HEK293 (cell line): ENCODE data around the gene MBTD1.

Source experiments
- CTCF ChIA-PET: fragments of 350-600 bp; formaldehyde crosslinking; extraction: SDS; loops from one replicate; lab custom pipeline; 2021; ENCODE audit warnings: antibody characterized with exemption; lab: Yijun Ruan, JAX
- POLR2A ChIA-PET: fragments of 300-600 bp; formaldehyde crosslinking; extraction: SDS; loops from one replicate; lab custom pipeline; 2020; ENCODE audit warnings: antibody characterized with exemption, inconsistent platforms; lab: Yijun Ruan, JAX
- H3K27ac ChIP-seq: fragments of 200-500 bp; sonication (Bioruptor generic); 2 replicates; pipeline ENCODE4 v1.5.1; 2014; ENCODE audit warnings: low read depth, low read length, control low read depth, inconsistent platforms; ENCODE audit errors: extremely low read depth
- H3K36me3 ChIP-seq, 2 experiments: fragments of 200-500 bp in 1 of 2; sonication (Bioruptor generic) in 1 of 2; 1 replicate in 1 of 2; 2 replicates in 1 of 2; pipeline ENCODE4 v1.5.1; 2014 to 2017; ENCODE audit warnings: inconsistent platforms in 2 of 2, low read length in 2 of 2; ENCODE audit not compliant: control insufficient read depth in 2 of 2, insufficient read depth in 1 of 2
- H3K4me1 ChIP-seq: fragments of 200-500 bp; sonication (Bioruptor generic); 2 replicates; pipeline ENCODE4 v1.5.1; 2014; ENCODE audit warnings: mild to moderate bottlenecking, low read length, inconsistent platforms; ENCODE audit not compliant: control insufficient read depth, insufficient read depth
- H3K4me3 ChIP-seq: 2 replicates; pipeline ENCODE4 v1.5.1; 2011; ENCODE audit warnings: low read depth, mild to moderate bottlenecking, control low read depth, low read length, moderate library complexity
- H3K9me3 ChIP-seq: fragments of 200-500 bp; sonication (Bioruptor generic); 2 replicates; pipeline ENCODE4 v1.5.1; 2014; ENCODE audit warnings: low read depth, low read length, inconsistent platforms; ENCODE audit not compliant: control insufficient read depth, insufficient read depth
- BCL11B ChIP-seq: fragments of 450-650 bp; formaldehyde crosslinking; IDR thresholded peaks from 2 replicates; pipeline ENCODE4 v1.5.1; 2016; ENCODE audit warnings: low read depth, missing biosample characterization, missing genetic modification characterization
- KLF16 ChIP-seq: fragments of 450-650 bp; formaldehyde crosslinking; IDR thresholded peaks from 2 replicates; pipeline ENCODE4 v1.5.1; 2017; ENCODE audit warnings: missing biosample characterization, missing genetic modification characterization
- PRDM6 ChIP-seq: fragments of 450-650 bp; formaldehyde crosslinking; IDR thresholded peaks from 2 replicates; pipeline ENCODE4 v1.5.1; 2017; ENCODE audit warnings: missing biosample characterization, missing genetic modification characterization
- SCRT2 ChIP-seq: fragments of 450-650 bp; formaldehyde crosslinking; IDR thresholded peaks from 2 replicates; pipeline ENCODE4 v1.5.1; 2016; ENCODE audit warnings: missing biosample characterization, missing genetic modification characterization
- TCF7L2 ChIP-seq: IDR thresholded peaks from 2 replicates; pipeline ENCODE4 v1.6.1; 2011; ENCODE audit warnings: low read depth, mild to moderate bottlenecking, inconsistent platforms, low read length, moderate library complexity, borderline replicate concordance
- ZBTB17 ChIP-seq: fragments of 450-650 bp; formaldehyde crosslinking; IDR thresholded peaks from 2 replicates; pipeline ENCODE4 v1.5.1; 2016; ENCODE audit warnings: missing biosample characterization, missing genetic modification characterization
- ZBTB48 ChIP-seq: fragments of 450-650 bp; formaldehyde crosslinking; IDR thresholded peaks from 2 replicates; pipeline ENCODE4 v1.5.1; 2016; ENCODE audit warnings: missing biosample characterization, missing genetic modification characterization
- ZBTB49 ChIP-seq: fragments of 450-650 bp; formaldehyde crosslinking; IDR thresholded peaks from 2 replicates; pipeline ENCODE4 v1.5.1; 2016; ENCODE audit warnings: missing biosample characterization, missing genetic modification characterization, low read depth
- ZFHX2 ChIP-seq: fragments of 450-650 bp; formaldehyde crosslinking; conservative IDR thresholded peaks from 2 replicates; pipeline ENCODE4 v1.5.1; 2016; ENCODE audit warnings: missing biosample characterization, missing genetic modification characterization
- ZFP3 ChIP-seq: fragments of 450-650 bp; formaldehyde crosslinking; IDR thresholded peaks from 2 replicates; pipeline ENCODE4 v1.5.1; 2016; ENCODE audit warnings: low read depth, missing biosample characterization, missing genetic modification characterization
- ZIC2 ChIP-seq: fragments of 450-650 bp; formaldehyde crosslinking; IDR thresholded peaks from 2 replicates; pipeline ENCODE4 v1.5.1; 2016; ENCODE audit warnings: missing biosample characterization, missing genetic modification characterization
- ZNF223 ChIP-seq: fragments of 450-650 bp; formaldehyde crosslinking; IDR thresholded peaks from 2 replicates; pipeline ENCODE4 v1.5.1; 2016; ENCODE audit warnings: missing biosample characterization, missing genetic modification characterization
- ZNF23 ChIP-seq: fragments of 450-650 bp; formaldehyde crosslinking; IDR thresholded peaks from 2 replicates; pipeline ENCODE4 v1.5.1; 2016; ENCODE audit warnings: missing biosample characterization, missing genetic modification characterization, borderline replicate concordance
- ZNF324 ChIP-seq: fragments of 450-650 bp; formaldehyde crosslinking; IDR thresholded peaks from 2 replicates; pipeline ENCODE4 v1.5.1; 2016; ENCODE audit warnings: missing biosample characterization, missing genetic modification characterization
- ZNF549 ChIP-seq: fragments of 450-650 bp; IDR thresholded peaks from 2 replicates; pipeline ENCODE4 v1.5.1; 2018; ENCODE audit warnings: missing biosample characterization, missing genetic modification characterization, mild to moderate bottlenecking, inconsistent platforms, moderate library complexity
- ZNF558 ChIP-seq: fragments of 450-650 bp; formaldehyde crosslinking; IDR thresholded peaks from 2 replicates; pipeline ENCODE4 v1.5.1; 2016; ENCODE audit warnings: missing biosample characterization, missing genetic modification characterization
- ZNF76 ChIP-seq: fragments of 450-650 bp; formaldehyde crosslinking; IDR thresholded peaks from 2 replicates; pipeline ENCODE4; 2016; ENCODE audit warnings: low read depth, missing biosample characterization, missing genetic modification characterization, borderline replicate concordance
- ZNF785 ChIP-seq: fragments of 450-650 bp; formaldehyde crosslinking; IDR thresholded peaks from 2 replicates; pipeline ENCODE4 v1.5.1; 2016; ENCODE audit warnings: missing biosample characterization, missing genetic modification characterization
- ZNF843 ChIP-seq: fragments of 450-650 bp; formaldehyde crosslinking; IDR thresholded peaks from 2 replicates; pipeline ENCODE4 v1.5.1; 2016; ENCODE audit warnings: missing biosample characterization, missing genetic modification characterization

MBTD1 gene

GRCh38 chr17:51164911-51165679 is 94.8 kb downstream of the MBTD1 start:
- no peaks in the 10 kb centered on the region for H3K9me3 ChIP-seq
- peaks cover 61 to 64% of the 10 kb centered on the region in 2 experiments for H3K36me3 ChIP-seq
- H3K4me3 ChIP-seq = peak overlapping the region; percentile 88
- TF ChIP-seq SCRT2 (tag by site-specific recombination) = peak; percentile 72; the same call in 1 of the 2 replicates
- no peak for TF ChIP-seq ZNF549 (tag by site-specific recombination)
- TF ChIP-seq ZBTB48 (tag by site-specific recombination) = no peak
- no peak for TF ChIP-seq ZBTB49 (tag by site-specific recombination)
- no peak for TF ChIP-seq ZFHX2 (tag by site-specific recombination)
- no peak for TF ChIP-seq ZNF324 (tag by site-specific recombination)
- no peak for TF ChIP-seq ZNF76 (tag by site-specific recombination)
- no peak for TF ChIP-seq PRDM6 (tag by site-specific recombination)
- no peak for TF ChIP-seq KLF16
- TF ChIP-seq ZNF558 (tag by site-specific recombination) = no peak
- no peak for TF ChIP-seq ZNF843 (tag by site-specific recombination)
- no peak for TF ChIP-seq ZNF23
- no peak for TF ChIP-seq ZFP3 (tag by site-specific recombination)
- no peak for TF ChIP-seq BCL11B
- no peak for TF ChIP-seq ZNF223 (tag by site-specific recombination)
- peak; percentile 6; the same call in 1 of the 2 replicates for TF ChIP-seq ZIC2
- TF ChIP-seq TCF7L2 = no peak
- ChIA-PET CTCF (interaction anchor here (0.5 to 2.0 kb wide), 4 partner anchors 9 to 382 kb away, joined by 4 to 10 read pairs (median 6); partner anchors contain the start of gene NME1), POLR2A (interaction anchor here (1.0 to 3.0 kb wide), 3 partner anchors 11 to 298 kb away, joined by 4 to 36 read pairs (median 4); partner anchors contain the start of genes NME1 and TOB1)
- H3K4me1 ChIP-seq = 0 out of 2 replicates have a peak, but pooled peaks cover 5% of the 10 kb centered on the region
- no peak overlapping the region; the same call in 1 of the 2 replicates for H3K27ac ChIP-seq

GRCh38 chr17:51161541-51161940 is 98.3 kb downstream of the MBTD1 start:
- Histone ChIP-seq H3K4me3 (no peak overlapping the region), H3K4me1 (no peaks in the 10 kb centered on the region), H3K36me3 (peaks cover 64 to 68% of the 10 kb centered on the region in 2 experiments), H3K9me3 (no peaks in the 10 kb centered on the region), H3K27ac (no peak overlapping the region)
- ChIA-PET CTCF (interaction anchor here (0.7 to 2.3 kb wide), 2 partner anchors 8 to 119 kb away, joined by 4 to 7 read pairs; partner anchors contain the start of gene NME1), POLR2A (interaction anchor here (1.9 kb wide), 1 partner anchor 8 kb away, joined by 10 read pairs; the partner anchor contains the start of gene NME1)
- no peak for TF ChIP-seq ZNF785 (tag by site-specific recombination)
- 0 out of 2 replicates have a peak, but pooled peaks have one; percentile 35 for TF ChIP-seq ZBTB17
